ENCODE results near the gene REM2.

REM2 gene

GRCh38 chr14:22842211-22843122 is 40.6 kb upstream of the REM2 start:
- Histone ChIP-seq H4K20me1 (ENCODE audit: insufficient read depth, low read length) (no peaks in the 10 kb centered on the region), H3K36me3 (replicated peaks; ENCODE audit: insufficient read depth, low read length) (no peaks in the 10 kb centered on the region), H3K4me2 (ENCODE audit: low read depth, low read length) (no peak overlapping the region), H2AFZ (ENCODE audit: low read length) (no peak overlapping the region), H3K9me3 (replicated peaks; ENCODE audit: insufficient read depth, low read length) (no peaks in the 10 kb centered on the region), H3K4me1 (ENCODE audit: low read length) (no peaks in the 10 kb centered on the region), H3K79me2 (ENCODE audit: low read length) (no peaks in the 10 kb centered on the region), H3K4me3 (ENCODE audit: low read length) (no peak overlapping the region), H3K27me3 (replicated peaks; ENCODE audit: insufficient read depth, low read length) (0 out of 2 replicates have a peak, but pooled peaks cover 2% of the 10 kb centered on the region), H3K9me2 (replicated peaks; ENCODE audit: insufficient read depth, low read length) (no peaks in the 10 kb centered on the region), H3K9ac (ENCODE audit: low read length) (no peak overlapping the region), H3K27ac (ENCODE audit: low read length) (no peak overlapping the region), H3F3A (ENCODE audit: insufficient read depth, low read length) (no peaks in the 10 kb centered on the region)
- TF ChIP-seq EZH2 (optimal IDR thresholded peaks at IDR 0.05; ENCODE audit: low read depth, low read length): no peak
- no peak for TF ChIP-seq EZH2phosphoT487 (IDR thresholded peaks at IDR 0.05; ENCODE audit: low read length)
- TF ChIP-seq CTCF (IDR thresholded peaks at IDR 0.05; ENCODE audit: low read length): no peak
- no peak for DNase-seq

GRCh38 chr14:22843123-22843925 is 39.7 kb upstream of the REM2 start:
- Histone ChIP-seq H3K4me3 (ENCODE audit: low read length) (no peak overlapping the region), H3K9me2 (replicated peaks; ENCODE audit: insufficient read depth, low read length) (no peaks in the 10 kb centered on the region), H3K36me3 (replicated peaks; ENCODE audit: insufficient read depth, low read length) (no peaks in the 10 kb centered on the region), H3K4me2 (ENCODE audit: low read depth, low read length) (no peak overlapping the region), H2AFZ (ENCODE audit: low read length) (no peak overlapping the region), H3K4me1 (ENCODE audit: low read length) (no peaks in the 10 kb centered on the region), H3F3A (ENCODE audit: insufficient read depth, low read length) (no peaks in the 10 kb centered on the region), H3K79me2 (ENCODE audit: low read length) (no peaks in the 10 kb centered on the region), H3K27me3 (replicated peaks; ENCODE audit: insufficient read depth, low read length) (no peaks in the 10 kb centered on the region), H3K9ac (ENCODE audit: low read length) (no peak overlapping the region), H3K9me3 (replicated peaks; ENCODE audit: insufficient read depth, low read length) (no peaks in the 10 kb centered on the region), H3K27ac (ENCODE audit: low read length) (no peak overlapping the region), H4K20me1 (ENCODE audit: insufficient read depth, low read length) (no peaks in the 10 kb centered on the region)
- TF ChIP-seq EZH2phosphoT487 (IDR thresholded peaks at IDR 0.05; ENCODE audit: low read length) (no peak), EZH2 (optimal IDR thresholded peaks at IDR 0.05; ENCODE audit: low read depth, low read length) (no peak), CTCF (IDR thresholded peaks at IDR 0.05; ENCODE audit: low read length) (no peak)
- DNase-seq: no peak

GRCh38 chr14:22844221-22845102 is 38.6 kb upstream of the REM2 start:
- Histone ChIP-seq H2AFZ (ENCODE audit: low read length) (no peak overlapping the region), H3F3A (ENCODE audit: insufficient read depth, low read length) (no peaks in the 10 kb centered on the region), H3K9ac (ENCODE audit: low read length) (no peak overlapping the region), H3K4me1 (ENCODE audit: low read length) (no peaks in the 10 kb centered on the region), H3K9me2 (replicated peaks; ENCODE audit: insufficient read depth, low read length) (no peaks in the 10 kb centered on the region), H3K27ac (ENCODE audit: low read length) (no peak overlapping the region), H3K79me2 (ENCODE audit: low read length) (no peaks in the 10 kb centered on the region), H3K36me3 (replicated peaks; ENCODE audit: insufficient read depth, low read length) (no peaks in the 10 kb centered on the region), H3K9me3 (replicated peaks; ENCODE audit: insufficient read depth, low read length) (no peaks in the 10 kb centered on the region), H3K4me3 (ENCODE audit: low read length) (no peak overlapping the region), H3K4me2 (ENCODE audit: low read depth, low read length) (no peak overlapping the region), H3K27me3 (replicated peaks; ENCODE audit: insufficient read depth, low read length) (no peaks in the 10 kb centered on the region), H4K20me1 (ENCODE audit: insufficient read depth, low read length) (no peaks in the 10 kb centered on the region)
- no peak for DNase-seq
- no peak for TF ChIP-seq CTCF (IDR thresholded peaks at IDR 0.05; ENCODE audit: low read length)
- TF ChIP-seq EZH2phosphoT487 (IDR thresholded peaks at IDR 0.05; ENCODE audit: low read length): no peak
- no peak for TF ChIP-seq EZH2 (optimal IDR thresholded peaks at IDR 0.05; ENCODE audit: low read depth, low read length)
